NT2/D1 (cell line): ENCODE measurements around the gene ANKRD30A.
"Not testable (repeated sequence)": the region's sequence is repeated elsewhere in the genome, so short reads cannot be mapped to it uniquely, and the experiment has no call there.

Experiments
- SUZ12 ChIP-seq: IDR thresholded peaks from 2 replicates; pipeline ENCODE4 v1.6.1; 2011; ENCODE audit not compliant: insufficient read length, insufficient read depth; ENCODE audit errors: extremely low read depth
- YY1 ChIP-seq: IDR thresholded peaks from 2 replicates; pipeline ENCODE4 v1.6.1; 2011; ENCODE audit not compliant: insufficient read length, insufficient read depth
- ZNF274 ChIP-seq: IDR thresholded peaks from 2 replicates; pipeline ENCODE4 v1.6.1; 2011; ENCODE audit warnings: mild to moderate bottlenecking, low read depth, low read length

- TF ChIP-seq YY1, ZNF274, SUZ12: not testable (repeated sequence)
Measured at GRCh38 chr10:37182719-37183118, 57.3 kb downstream of the ANKRD30A start.
